Esophagus muscularis mucosa (tissue), 3 donors: ENCODE data around the gene HAO1.

Experiments used
- POLR2A ChIP-seq: fragments of 450-650 bp; IDR thresholded peaks from one replicate; pipeline ENCODE4 v1.6.1; 2017; ENCODE audit warnings: antibody characterized with exemption, moderate library complexity, mild to moderate bottlenecking, low read depth
- POLR2AphosphoS5 ChIP-seq, 2 donors: sonication (generic); formaldehyde crosslinking; IDR thresholded peaks; one replicate each; pipeline ENCODE4 v1.6.1; 2017; ENCODE audit warnings: antibody characterized with exemption in 2 of 2
- TF ChIP-seq, protein P1 (sequence below), 3 experiments: fragments of 200-600 bp in 2 of 3; fragments of 450-650 bp in 1 of 3; sonication (generic) in 2 of 3; IDR thresholded peaks; one replicate each; pipeline ENCODE4 v1.5.1; 2017 to 2019; ENCODE audit warnings: antibody characterized with exemption in 3 of 3, mild to moderate bottlenecking in 2 of 3, moderate library complexity in 1 of 3

DNA sequence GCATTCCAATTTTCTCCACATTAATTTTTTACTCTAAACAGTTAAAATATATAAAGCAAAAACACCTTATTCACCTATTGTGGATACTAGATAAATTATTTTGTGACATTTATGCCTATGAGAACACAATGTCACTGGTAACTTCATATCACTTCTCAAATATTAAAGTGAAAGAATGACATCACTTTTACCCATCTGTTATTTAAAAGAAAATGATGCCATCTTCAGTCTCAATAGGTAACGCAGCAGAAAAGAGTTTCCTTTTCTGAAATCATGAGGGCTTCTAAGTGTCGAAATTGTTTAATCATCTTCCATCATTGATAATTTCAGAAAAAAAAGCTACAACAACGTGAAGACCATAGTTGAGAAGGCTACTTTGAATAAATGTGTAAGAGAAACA lies 2.9 kb downstream of the HAO1 start:
- TF ChIP-seq POLR2AphosphoS5 (IDR thresholded peaks at IDR 0.05) (no peak), POLR2A (no peak)
- TF ChIP-seq, protein P1, sequence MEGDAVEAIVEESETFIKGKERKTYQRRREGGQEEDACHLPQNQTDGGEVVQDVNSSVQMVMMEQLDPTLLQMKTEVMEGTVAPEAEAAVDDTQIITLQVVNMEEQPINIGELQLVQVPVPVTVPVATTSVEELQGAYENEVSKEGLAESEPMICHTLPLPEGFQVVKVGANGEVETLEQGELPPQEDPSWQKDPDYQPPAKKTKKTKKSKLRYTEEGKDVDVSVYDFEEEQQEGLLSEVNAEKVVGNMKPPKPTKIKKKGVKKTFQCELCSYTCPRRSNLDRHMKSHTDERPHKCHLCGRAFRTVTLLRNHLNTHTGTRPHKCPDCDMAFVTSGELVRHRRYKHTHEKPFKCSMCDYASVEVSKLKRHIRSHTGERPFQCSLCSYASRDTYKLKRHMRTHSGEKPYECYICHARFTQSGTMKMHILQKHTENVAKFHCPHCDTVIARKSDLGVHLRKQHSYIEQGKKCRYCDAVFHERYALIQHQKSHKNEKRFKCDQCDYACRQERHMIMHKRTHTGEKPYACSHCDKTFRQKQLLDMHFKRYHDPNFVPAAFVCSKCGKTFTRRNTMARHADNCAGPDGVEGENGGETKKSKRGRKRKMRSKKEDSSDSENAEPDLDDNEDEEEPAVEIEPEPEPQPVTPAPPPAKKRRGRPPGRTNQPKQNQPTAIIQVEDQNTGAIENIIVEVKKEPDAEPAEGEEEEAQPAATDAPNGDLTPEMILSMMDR (IDR thresholded peaks at IDR 0.05): no peak
